ENCODE results near the gene TMA7B. TPM values are rescaled to one million over a fixed set of nuclear protein-coding genes. Genes with fewer than 3 reads are reported as not detected.

The TMA7B gene
- total RNA-seq, 2 experiments from 2014 or later = 3.7 to 4.3 TPM

DNA sequence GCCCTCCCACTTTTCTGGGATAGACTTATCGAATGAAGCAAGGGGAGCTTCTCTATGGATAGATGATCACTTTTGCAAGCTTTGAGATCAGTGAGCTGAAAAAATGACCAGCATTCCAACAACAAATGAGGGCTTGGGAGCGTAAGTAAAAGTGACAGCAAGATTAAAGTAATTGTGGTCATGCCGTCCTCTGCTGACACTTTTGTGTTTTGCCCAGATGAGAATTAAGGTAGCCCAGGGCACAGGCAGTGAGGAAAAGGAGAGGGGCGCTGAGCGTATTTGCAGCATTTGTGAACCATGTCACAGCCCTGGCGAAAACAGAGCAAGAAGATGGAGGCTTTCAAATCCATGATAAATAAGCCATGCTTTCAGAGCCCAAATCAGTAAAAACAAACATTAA, 24.6 kb upstream of the TMA7B start:
- peak overlapping the region; percentile 52 for H3K27ac Mint-ChIP-seq
- H3K27me3 Mint-ChIP-seq = no peaks in the 10 kb centered on the region
- ChIA-PET CTCF (interaction anchor here (1.2 to 4.2 kb wide), 2 partner anchors 12 to 89 kb away, joined by 5 to 62 read pairs; no protein-coding TSS in a partner anchor), POLR2A (interaction anchor here (0.7 to 7.6 kb wide), 7 partner anchors 8 to 403 kb away, joined by 3 to 84 read pairs (median 4); partner anchors contain the start of genes GRAP2 and RPS19BP1)
- no peak for DNase-seq
- H3K9me3 Mint-ChIP-seq = no peaks in the 10 kb centered on the region
- peak overlapping the region; percentile 56 for H3K4me3 Mint-ChIP-seq
- peaks cover 77% of the 10 kb centered on the region for H3K4me1 Mint-ChIP-seq
- H3K36me3 Mint-ChIP-seq (ENCODE audit: low read depth) = peaks cover 59% of the 10 kb centered on the region

- DNase-seq = no peak
- Mint-ChIP-seq H3K27me3 (no peaks in the 10 kb centered on the region), H3K4me1 (peaks cover 88% of the 10 kb centered on the region), H3K27ac (peak overlapping the region; percentile 52), H3K36me3 (ENCODE audit: low read depth) (peaks cover 62% of the 10 kb centered on the region), H3K9me3 (no peaks in the 10 kb centered on the region), H3K4me3 (peak overlapping the region; percentile 56)
- ChIA-PET CTCF (interaction anchor here (1.3 kb wide), 1 partner anchor 13 kb away, joined by 4 read pairs; no protein-coding TSS in a partner anchor), POLR2A (interaction anchor here (0.8 to 1.7 kb wide), 5 partner anchors 10 to 369 kb away, joined by 3 to 9 read pairs (median 3); no protein-coding TSS in a partner anchor)
Measured at GRCh38 chr22:39936523-39937145, 23.6 kb upstream of the TMA7B start.

DNA sequence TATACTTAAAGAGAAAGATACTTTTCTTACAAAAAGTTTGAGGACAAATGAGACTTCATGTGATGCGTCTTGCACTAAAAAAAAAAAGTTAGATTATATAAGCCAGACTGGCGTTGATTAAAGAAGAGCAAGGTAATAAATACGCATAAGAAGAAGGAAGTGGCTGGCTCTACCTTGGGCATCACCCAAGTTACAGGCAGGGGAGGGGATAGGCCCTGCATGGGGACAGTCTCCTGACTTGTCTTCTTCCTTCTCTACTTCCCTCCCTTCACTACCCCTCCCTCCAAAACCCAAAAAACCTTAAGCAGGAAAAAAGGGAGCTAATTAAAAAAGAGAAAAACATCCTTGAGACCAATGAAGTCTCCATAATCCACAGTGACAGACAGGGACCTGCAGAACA, 22.3 kb upstream of the TMA7B start:
- Mint-ChIP-seq H3K4me1 (peaks cover 94% of the 10 kb centered on the region), H3K36me3 (ENCODE audit: low read depth) (peaks cover 62% of the 10 kb centered on the region), H3K27me3 (no peaks in the 10 kb centered on the region), H3K9me3 (no peaks in the 10 kb centered on the region), H3K27ac (peak overlapping the region; percentile 45), H3K4me3 (no peak overlapping the region)
- no peak for DNase-seq
- ChIA-PET POLR2A (interaction anchor here (1.3 to 1.7 kb wide), 2 partner anchors 13 kb away, joined by 4 to 9 read pairs; no protein-coding TSS in a partner anchor), CTCF (no interaction called here)

GRCh38 chr22:39938509-39939111, 21.6 kb upstream of the TMA7B start:
- Mint-ChIP-seq H3K4me1 (peaks cover 94% of the 10 kb centered on the region), H3K4me3 (no peak overlapping the region), H3K27ac (peak overlapping the region; percentile 47), H3K27me3 (no peaks in the 10 kb centered on the region), H3K9me3 (no peaks in the 10 kb centered on the region), H3K36me3 (ENCODE audit: low read depth) (peaks cover 61% of the 10 kb centered on the region)
- ChIA-PET CTCF (interaction anchor here (0.6 kb wide), 1 partner anchor 166 kb away, joined by 6 read pairs; no protein-coding TSS in a partner anchor), POLR2A (interaction anchor here (1.3 to 1.7 kb wide), 2 partner anchors 14 to 26 kb away, joined by 3 to 4 read pairs; no protein-coding TSS in a partner anchor)
- DNase-seq = no peak

GRCh38 chr22:39939830-39940229, 20.4 kb upstream of the TMA7B start:
- Mint-ChIP-seq H3K9me3 (no peaks in the 10 kb centered on the region), H3K27ac (peak overlapping the region; percentile 44), H3K4me3 (no peak overlapping the region), H3K4me1 (peaks cover 94% of the 10 kb centered on the region), H3K27me3 (no peaks in the 10 kb centered on the region), H3K36me3 (ENCODE audit: low read depth) (peaks cover 59% of the 10 kb centered on the region)
- ChIA-PET POLR2A (interaction anchor here (1.7 kb wide), 1 partner anchor 28 kb away, joined by 3 read pairs; no protein-coding TSS in a partner anchor), CTCF (interaction anchor here (1.2 to 1.4 kb wide), 2 partner anchors 11 to 405 kb away, joined by 3 to 6 read pairs; no protein-coding TSS in a partner anchor)
- no peak for DNase-seq

- ChIA-PET CTCF (interaction anchor here (1.2 to 2.6 kb wide), 2 partner anchors 8 to 12 kb away, joined by 3 to 17 read pairs; no protein-coding TSS in a partner anchor), POLR2A (interaction anchor here (2.9 kb wide), 1 partner anchor 15 kb away, joined by 12 read pairs; no protein-coding TSS in a partner anchor)
- DNase-seq = no peak
- H3K27ac Mint-ChIP-seq = peak overlapping the region; percentile 21
- H3K36me3 Mint-ChIP-seq (ENCODE audit: low read depth) = peaks cover 53% of the 10 kb centered on the region
- no peaks in the 10 kb centered on the region for H3K27me3 Mint-ChIP-seq
- H3K4me1 Mint-ChIP-seq = peaks cover 91% of the 10 kb centered on the region
- no peak overlapping the region for H3K4me3 Mint-ChIP-seq
- no peaks in the 10 kb centered on the region for H3K9me3 Mint-ChIP-seq
Measured at GRCh38 chr22:39940757-39941305, 19.4 kb upstream of the TMA7B start.

DNA sequence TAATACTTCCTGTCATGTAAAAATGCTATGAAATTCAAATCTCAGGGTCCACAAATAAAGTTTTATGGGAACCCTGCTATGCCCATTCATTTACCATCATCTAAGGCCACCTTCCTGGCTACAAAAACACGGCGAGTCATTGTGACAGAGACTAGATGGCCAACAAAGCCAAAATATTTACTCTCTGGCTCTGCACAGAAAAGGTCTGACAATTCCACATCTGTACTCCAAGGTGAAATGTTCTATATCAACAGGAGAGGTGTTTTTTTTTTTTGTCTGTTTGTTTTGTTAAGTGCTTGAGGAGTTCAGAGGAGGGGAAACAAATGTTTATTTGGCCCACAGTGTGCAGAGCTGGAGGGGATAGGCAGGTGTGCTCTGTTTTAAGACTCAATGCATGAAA, 18.6 kb upstream of the TMA7B start:
- H3K4me1 Mint-ChIP-seq = peaks cover 86% of the 10 kb centered on the region
- no peaks in the 10 kb centered on the region for H3K27me3 Mint-ChIP-seq
- no peak for DNase-seq
- ChIA-PET CTCF (interaction anchor here (0.8 to 2.6 kb wide), 7 partner anchors 9 to 83 kb away, joined by 3 to 17 read pairs (median 4); no protein-coding TSS in a partner anchor), POLR2A (interaction anchor here (1.0 to 2.9 kb wide), 6 partner anchors 8 to 102 kb away, joined by 3 to 14 read pairs (median 8); no protein-coding TSS in a partner anchor)
- H3K4me3 Mint-ChIP-seq = no peak overlapping the region
- H3K9me3 Mint-ChIP-seq = no peaks in the 10 kb centered on the region
- peak overlapping the region; percentile 12 for H3K27ac Mint-ChIP-seq
- H3K36me3 Mint-ChIP-seq (ENCODE audit: low read depth) = peaks cover 45% of the 10 kb centered on the region

- peaks cover 84% of the 10 kb centered on the region for H3K4me1 Mint-ChIP-seq
- ChIA-PET CTCF (interaction anchor here (0.8 to 2.6 kb wide), 17 partner anchors 9 to 624 kb away, joined by 3 to 17 read pairs (median 3); no protein-coding TSS in a partner anchor), POLR2A (interaction anchor here (0.9 to 2.9 kb wide), 13 partner anchors 8 to 237 kb away, joined by 3 to 14 read pairs (median 4); no protein-coding TSS in a partner anchor)
- no peak overlapping the region for H3K4me3 Mint-ChIP-seq
- peak overlapping the region; percentile 65 for H3K27ac Mint-ChIP-seq
- no peak for DNase-seq
- H3K9me3 Mint-ChIP-seq = no peaks in the 10 kb centered on the region
- peaks cover 48% of the 10 kb centered on the region for H3K36me3 Mint-ChIP-seq (ENCODE audit: low read depth)
- no peaks in the 10 kb centered on the region for H3K27me3 Mint-ChIP-seq
Measured at GRCh38 chr22:39942439-39943230, 17.6 kb upstream of the TMA7B start.

- peak overlapping the region; percentile 65 for H3K27ac Mint-ChIP-seq
- POLR2A ChIA-PET = interaction anchor here (0.9 to 2.9 kb wide), 11 partner anchors 8 to 236 kb away, joined by 3 to 14 read pairs (median 5); no protein-coding TSS in a partner anchor
- H3K9me3 Mint-ChIP-seq = no peaks in the 10 kb centered on the region
- no peak for DNase-seq
- H3K4me1 Mint-ChIP-seq = peaks cover 79% of the 10 kb centered on the region
- H3K4me3 Mint-ChIP-seq = no peak overlapping the region
- peaks cover 45% of the 10 kb centered on the region for H3K36me3 Mint-ChIP-seq (ENCODE audit: low read depth)
- CTCF ChIA-PET = interaction anchor here (0.7 to 2.6 kb wide), 13 partner anchors 8 to 625 kb away, joined by 3 to 17 read pairs (median 3); no protein-coding TSS in a partner anchor
- no peaks in the 10 kb centered on the region for H3K27me3 Mint-ChIP-seq
Measured at GRCh38 chr22:39943337-39943736, 16.9 kb upstream of the TMA7B start.

DNA sequence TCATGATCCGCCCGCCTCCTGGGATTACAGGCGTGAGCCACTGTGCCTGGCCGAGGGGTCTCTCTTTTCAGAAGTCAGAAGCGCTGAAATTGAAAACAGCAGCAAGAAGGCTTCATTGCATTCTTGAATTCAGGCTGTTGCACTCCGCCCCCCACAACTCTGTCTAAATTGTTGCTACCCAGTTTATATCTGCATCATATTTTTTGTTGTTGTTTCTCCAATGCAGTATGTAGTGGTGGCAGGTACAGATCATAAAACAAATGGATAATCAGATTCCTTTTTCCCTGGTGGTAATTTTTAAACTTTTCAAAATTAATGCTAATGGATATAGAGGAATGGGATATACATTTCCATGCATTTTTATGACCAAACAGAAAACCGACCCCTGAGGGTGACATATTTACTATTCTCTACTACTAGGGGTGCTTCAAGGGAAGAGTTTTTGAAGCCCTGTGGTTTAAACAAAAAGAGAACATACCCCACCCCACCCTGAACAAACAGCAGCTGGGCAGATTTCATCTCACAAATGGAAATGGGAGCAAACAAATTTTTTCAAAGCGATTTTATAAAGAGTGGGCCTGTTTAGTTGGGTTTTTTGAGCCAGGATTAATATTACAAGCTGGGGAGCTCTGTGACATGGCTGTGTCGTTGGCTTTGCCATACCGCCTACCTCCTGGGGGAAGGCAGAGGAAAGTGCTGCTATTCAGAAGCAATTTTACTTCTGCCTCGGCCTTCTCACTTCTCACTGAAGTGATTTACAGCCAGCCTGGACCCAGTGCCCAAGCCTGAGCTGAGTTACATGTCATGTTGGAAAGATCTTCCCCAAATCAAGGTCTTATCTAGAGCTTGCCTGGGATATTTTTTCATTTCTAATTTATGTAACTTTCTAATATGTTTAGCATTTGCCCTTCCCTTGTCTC, 16.0 kb upstream of the TMA7B start:
- Mint-ChIP-seq H3K36me3 (ENCODE audit: low read depth) (peaks cover 46% of the 10 kb centered on the region), H3K4me1 (peaks cover 79% of the 10 kb centered on the region), H3K27me3 (no peaks in the 10 kb centered on the region), H3K4me3 (no peak overlapping the region), H3K9me3 (no peaks in the 10 kb centered on the region), H3K27ac (peak overlapping the region; percentile 26)
- no peak for DNase-seq
- POLR2A ChIA-PET = interaction anchor here (0.9 to 1.2 kb wide), 2 partner anchors 9 to 24 kb away, joined by 3 read pairs; no protein-coding TSS in a partner anchor
- CTCF ChIA-PET = interaction anchor here (0.7 to 1.2 kb wide), 3 partner anchors 27 to 626 kb away, joined by 3 read pairs; no protein-coding TSS in a partner anchor

DNA sequence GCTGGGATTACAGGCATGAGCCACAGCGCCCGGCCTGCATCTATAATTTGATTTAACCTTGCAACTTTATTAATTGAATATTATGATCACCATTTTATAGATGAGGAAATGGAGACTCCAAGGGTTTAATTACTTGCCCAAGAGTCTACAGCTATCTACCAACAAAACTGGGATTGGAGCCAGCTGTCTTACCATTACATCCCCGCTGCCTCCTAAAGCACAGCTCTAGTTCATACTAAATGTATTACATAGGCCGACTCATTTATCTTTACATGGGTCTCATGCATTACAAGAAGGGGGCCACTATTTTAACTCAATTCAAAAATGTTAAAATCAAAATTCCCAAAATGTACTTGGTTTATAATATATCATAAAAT, 14.1 kb upstream of the TMA7B start:
- no peak overlapping the region for H3K27ac Mint-ChIP-seq
- peaks cover 52% of the 10 kb centered on the region for H3K36me3 Mint-ChIP-seq (ENCODE audit: low read depth)
- ChIA-PET POLR2A (interaction anchor here (1.2 to 1.9 kb wide), 4 partner anchors 9 to 20 kb away, joined by 4 to 6 read pairs (median 5); no protein-coding TSS in a partner anchor), CTCF (interaction anchor here (0.5 to 1.3 kb wide), 2 partner anchors 13 to 420 kb away, joined by 3 to 5 read pairs; no protein-coding TSS in a partner anchor)
- peaks cover 80% of the 10 kb centered on the region for H3K4me1 Mint-ChIP-seq
- no peak for DNase-seq
- H3K9me3 Mint-ChIP-seq = no peaks in the 10 kb centered on the region
- no peaks in the 10 kb centered on the region for H3K27me3 Mint-ChIP-seq
- no peak overlapping the region for H3K4me3 Mint-ChIP-seq
